Esophagus muscularis mucosa (tissue), 4 donors: ENCODE measurements around the gene MRFAP1L1. TPM values are rescaled to one million over a fixed set of nuclear protein-coding genes. Genes with fewer than 3 reads are reported as not detected.

ENCODE experiments used
- DNase-seq: peaks from one replicate; pipeline ENCODE4 v3.0.0-alpha.2; 2017; ENCODE audit errors: extremely low spot score
- H3K27ac ChIP-seq, 4 donors: fragments of 200-600 bp; sonication (generic); replicated peaks in 1 of 4; 1 replicate in 3 of 4; 2 replicates in 1 of 4; pipeline ENCODE4 v1.5.1; 2016 to 2019; ENCODE audit warnings: mild to moderate bottlenecking in 1 of 4
- H3K27me3 ChIP-seq, 4 donors: fragments of 200-600 bp; sonication (generic); one replicate each; pipeline versions ENCODE4 v1.5.1 to v1.6.0; 2016 to 2019
- H3K36me3 ChIP-seq, 4 donors: fragments of 200-600 bp; sonication (generic); one replicate each; pipeline ENCODE4 v1.5.1; 2016 to 2019
- H3K4me1 ChIP-seq, 4 donors: fragments of 200-600 bp; sonication (generic); one replicate each; pipeline ENCODE4 v1.5.1; 2016 to 2019
- H3K4me3 ChIP-seq, 4 donors: fragments of 200-600 bp; sonication (generic); 1 replicate in 2 of 4; 2 replicates in 2 of 4; pipeline ENCODE4 v1.5.1; 2016 to 2019; ENCODE audit warnings: mild to moderate bottlenecking in 4 of 4, moderate library complexity in 1 of 4
- H3K9me3 ChIP-seq, 4 donors: fragments of 200-600 bp; sonication (generic); 1 replicate in 3 of 4; 2 replicates in 1 of 4; pipeline ENCODE4 v1.5.1; 2016 to 2019
- EP300 ChIP-seq: sonication (generic); formaldehyde crosslinking; IDR thresholded peaks from one replicate; pipeline ENCODE4 v1.6.1; 2017; ENCODE audit warnings: antibody characterized with exemption
- POLR2A ChIP-seq: fragments of 450-650 bp; IDR thresholded peaks from one replicate; pipeline ENCODE4 v1.6.1; 2017; ENCODE audit warnings: antibody characterized with exemption, moderate library complexity, mild to moderate bottlenecking, low read depth
- POLR2AphosphoS5 ChIP-seq, 2 donors: sonication (generic); formaldehyde crosslinking; IDR thresholded peaks; one replicate each; pipeline ENCODE4 v1.6.1; 2017; ENCODE audit warnings: antibody characterized with exemption in 2 of 2
- WGBS: methylation state at CpG from one replicate; pipeline ENCODE4 v1.1.5; 2018; 5-methylcytosine and 5-hydroxymethylcytosine counted together
- intact Hi-C: fragments of 100-400 bp; cut with DNase I; formaldehyde crosslinking; loops from one replicate; pipeline ENCODE4 v1.15.1; 2023
- total RNA-seq, 4 donors: library from RNA; depleted of rRNA; stranded (reverse); fragments of >200 nt; gene quantifications; one replicate each; pipeline versions ENCODE4 v1.1.0 to v1.2.1, GENCODE V29; 2016
- TF ChIP-seq, protein P1 (sequence below), 3 experiments: fragments of 200-600 bp in 2 of 3; fragments of 450-650 bp in 1 of 3; sonication (generic) in 2 of 3; IDR thresholded peaks; one replicate each; pipeline ENCODE4 v1.5.1; 2017 to 2019; ENCODE audit warnings: antibody characterized with exemption in 3 of 3, mild to moderate bottlenecking in 2 of 3, moderate library complexity in 1 of 3

The MRFAP1L1 gene
- total RNA-seq, 4 donors from 2014 or later = 55.2 to 60.0 (median 57.0) TPM

DNA sequence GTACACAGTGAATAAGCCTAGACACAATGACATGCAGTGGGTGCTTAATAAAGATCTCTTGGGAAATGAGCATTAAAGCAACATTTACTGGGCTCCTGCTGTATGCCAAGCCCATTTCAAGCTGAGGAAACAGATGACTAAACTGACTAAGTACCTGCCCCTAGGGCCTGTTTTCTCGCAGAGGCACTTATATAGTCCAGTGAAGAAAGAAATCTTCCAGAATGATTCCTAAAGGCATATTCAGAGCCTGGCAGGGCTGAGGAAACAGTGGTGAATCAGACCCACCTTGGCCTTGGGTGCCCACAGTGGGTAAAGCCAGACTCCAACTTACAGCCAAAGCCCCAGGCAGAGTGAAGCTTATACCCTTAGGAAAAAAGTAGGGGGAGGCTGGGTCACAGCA is 38.0 kb downstream of the MRFAP1L1 start:
- no peak for TF ChIP-seq POLR2AphosphoS5 (IDR thresholded peaks at IDR 0.05)
- TF ChIP-seq, protein P1, sequence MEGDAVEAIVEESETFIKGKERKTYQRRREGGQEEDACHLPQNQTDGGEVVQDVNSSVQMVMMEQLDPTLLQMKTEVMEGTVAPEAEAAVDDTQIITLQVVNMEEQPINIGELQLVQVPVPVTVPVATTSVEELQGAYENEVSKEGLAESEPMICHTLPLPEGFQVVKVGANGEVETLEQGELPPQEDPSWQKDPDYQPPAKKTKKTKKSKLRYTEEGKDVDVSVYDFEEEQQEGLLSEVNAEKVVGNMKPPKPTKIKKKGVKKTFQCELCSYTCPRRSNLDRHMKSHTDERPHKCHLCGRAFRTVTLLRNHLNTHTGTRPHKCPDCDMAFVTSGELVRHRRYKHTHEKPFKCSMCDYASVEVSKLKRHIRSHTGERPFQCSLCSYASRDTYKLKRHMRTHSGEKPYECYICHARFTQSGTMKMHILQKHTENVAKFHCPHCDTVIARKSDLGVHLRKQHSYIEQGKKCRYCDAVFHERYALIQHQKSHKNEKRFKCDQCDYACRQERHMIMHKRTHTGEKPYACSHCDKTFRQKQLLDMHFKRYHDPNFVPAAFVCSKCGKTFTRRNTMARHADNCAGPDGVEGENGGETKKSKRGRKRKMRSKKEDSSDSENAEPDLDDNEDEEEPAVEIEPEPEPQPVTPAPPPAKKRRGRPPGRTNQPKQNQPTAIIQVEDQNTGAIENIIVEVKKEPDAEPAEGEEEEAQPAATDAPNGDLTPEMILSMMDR (IDR thresholded peaks at IDR 0.05) = no peak
- TF ChIP-seq POLR2A = no peak
- no peak for TF ChIP-seq EP300
- no peak overlapping the region for H3K4me3 ChIP-seq
- intact Hi-C loops = no loop called here
- peaks cover 19 to 36% (median 35%) of the 10 kb centered on the region in 4 donors for H3K4me1 ChIP-seq
- no peak overlapping the region for H3K27ac ChIP-seq
- no peaks in the 10 kb centered on the region for H3K9me3 ChIP-seq
- WGBS = 100% methylated on average over 1 of the region's 1 CpG
- peaks cover 0 to 25% (median 3%) of the 10 kb centered on the region in 4 donors for H3K36me3 ChIP-seq
- H3K27me3 ChIP-seq = no peaks in the 10 kb centered on the region
- DNase-seq = no peak

DNA sequence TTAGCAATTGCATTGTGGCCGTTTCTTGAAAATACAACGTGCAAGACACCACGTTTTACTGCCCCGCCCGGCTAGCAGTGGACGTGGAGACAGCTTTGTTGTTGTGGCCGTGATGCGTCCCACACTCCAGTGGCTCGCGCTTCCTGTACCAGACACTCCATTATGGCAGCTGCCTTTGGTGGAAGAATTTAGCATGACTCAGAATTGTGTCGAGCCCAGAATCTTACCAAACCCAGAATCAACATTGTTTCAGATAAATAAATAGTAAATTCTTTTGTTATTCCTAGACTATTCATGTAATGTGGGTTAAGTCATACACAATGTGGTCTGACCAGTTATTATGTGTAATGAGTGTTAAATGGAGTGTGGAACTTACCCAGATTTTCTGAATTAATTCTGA is 41.3 kb downstream of the MRFAP1L1 start:
- DNase-seq = no peak
- H3K4me3 ChIP-seq = no peak overlapping the region
- TF ChIP-seq, protein P1 (IDR thresholded peaks at IDR 0.05) = no peak
- TF ChIP-seq POLR2A = no peak
- H3K4me1 ChIP-seq = peaks cover 10 to 29% (median 26%) of the 10 kb centered on the region in 4 donors
- 88% methylated on average over 8 of the region's 11 CpGs for WGBS
- no peak overlapping the region for H3K27ac ChIP-seq
- peaks cover 0 to 20% (median 1%) of the 10 kb centered on the region in 4 donors for H3K36me3 ChIP-seq
- H3K9me3 ChIP-seq = no peaks in the 10 kb centered on the region
- peaks cover 0 to 21% (median 0%) of the 10 kb centered on the region in 4 donors for H3K27me3 ChIP-seq
- intact Hi-C loops = no loop called here

DNA sequence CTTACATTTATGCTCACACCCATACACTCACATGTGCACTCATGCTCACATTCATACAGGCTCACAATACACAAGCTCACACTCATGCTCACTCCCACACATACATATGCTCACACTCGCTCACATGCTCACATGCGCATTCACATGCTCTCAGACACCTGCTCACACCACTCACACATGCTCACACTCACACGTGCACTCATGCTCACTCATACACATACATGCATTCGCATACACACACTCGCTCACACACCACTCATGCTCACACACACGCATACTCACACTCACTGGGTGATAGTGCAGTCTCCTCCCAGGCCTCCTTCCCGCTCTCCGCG is 44.4 kb downstream of the MRFAP1L1 start:
- TF ChIP-seq POLR2A = no peak
- no peak for TF ChIP-seq EP300
- TF ChIP-seq, protein P1 (IDR thresholded peaks at IDR 0.05) = no peak
- no peak for TF ChIP-seq POLR2AphosphoS5 (IDR thresholded peaks at IDR 0.05)
- Histone ChIP-seq H3K27me3 (peaks cover 0 to 21% (median 0%) of the 10 kb centered on the region in 4 donors), H3K9me3 (no peaks in the 10 kb centered on the region), H3K4me1 (peaks cover 10 to 17% (median 15%) of the 10 kb centered on the region in 4 donors), H3K27ac (no peak overlapping the region), H3K4me3 (no peak overlapping the region), H3K36me3 (peaks cover 0 to 15% (median 1%) of the 10 kb centered on the region in 4 donors)
- intact Hi-C loops = no loop called here
- no peak for DNase-seq
- WGBS = 99% methylated on average over 9 of the region's 9 CpGs

DNA sequence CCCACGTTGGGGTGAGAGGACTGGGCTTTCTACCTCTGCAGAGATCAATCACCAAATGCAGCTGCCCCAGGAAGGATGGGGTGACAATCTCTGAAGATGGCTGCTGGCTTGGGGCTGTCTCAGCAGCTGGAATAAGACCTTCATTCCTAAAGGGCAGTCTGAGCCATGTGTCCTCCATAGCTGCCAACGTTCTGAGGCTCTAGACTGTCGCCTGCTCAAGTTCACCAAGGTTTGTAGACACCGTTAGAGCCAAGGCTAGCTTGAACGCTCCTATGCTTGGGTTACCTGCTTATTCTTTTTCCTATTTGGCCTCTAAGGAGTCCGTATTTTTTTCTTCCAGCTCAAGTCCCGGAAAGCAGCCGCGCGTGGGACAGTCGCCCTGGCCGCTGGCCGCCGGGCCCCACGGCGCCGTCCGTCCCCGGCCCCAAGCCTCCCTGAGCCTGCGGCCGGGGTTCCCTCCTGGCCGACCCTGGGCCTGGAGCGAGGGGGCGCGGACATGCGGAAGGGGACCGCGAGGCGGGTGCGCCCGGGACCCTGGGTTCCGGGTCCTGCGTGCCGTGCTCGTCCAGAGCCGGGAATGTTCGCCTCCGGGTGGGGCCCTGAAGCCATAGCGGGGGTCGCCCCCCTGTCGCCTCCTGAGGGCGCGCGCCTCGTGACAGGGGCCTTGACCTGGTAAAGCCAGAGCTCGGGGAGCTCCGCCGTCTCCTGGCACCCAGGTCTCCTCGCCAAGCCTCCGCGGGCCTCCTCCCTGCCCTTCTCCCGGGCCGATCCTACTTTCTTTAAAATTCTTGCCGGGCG is 45.9 kb downstream of the MRFAP1L1 start:
- no peak for TF ChIP-seq POLR2A
- TF ChIP-seq, protein P1 (IDR thresholded peaks at IDR 0.05) = no peak
- no peak for TF ChIP-seq POLR2AphosphoS5 (IDR thresholded peaks at IDR 0.05)
- no peak for TF ChIP-seq EP300
- Histone ChIP-seq H3K4me3 (peak overlapping the region; percentile 45 to 57 (median 51)), H3K9me3 (no peaks in the 10 kb centered on the region), H3K27me3 (peaks cover 0 to 21% (median 0%) of the 10 kb centered on the region in 4 donors), H3K27ac (no peak overlapping the region), H3K36me3 (peaks cover 0 to under 1% (median under 1%) of the 10 kb centered on the region in 4 donors), H3K4me1 (peaks cover 16 to 26% (median 23%) of the 10 kb centered on the region in 4 donors)
- WGBS = 15% methylated on average over 25 of the region's 55 CpGs
- DNase-seq = no peak
- intact Hi-C loops = no loop called here
